ENCODE measurements around the gene PEX11B. TPM values are rescaled to one million over a fixed set of nuclear protein-coding genes. Genes with fewer than 3 reads are reported as not detected.

Gene PEX11B
- total and polyA plus RNA-seq, 2 of the 8 experiments (the other 6 are each of a cell fraction or from before 2014, with no cell fraction given): 9.1 to 15.1 TPM

GRCh38 chr1:145961109-145961424 is 42.5 kb upstream of the PEX11B start:
- Histone ChIP-seq H3K4me3 (ENCODE audit: extremely low read depth in 1 of 4, insufficient read depth in 2 of 4, low read depth in 3 of 4, low read length in 4 of 4) (peak overlapping the region; percentile 56 to 85 (median 82)), H3K27ac (ENCODE audit: low read depth, low read length) (no peak overlapping the region), H2BK12ac (ENCODE audit: low read depth, low read length) (peak overlapping the region; percentile 68; the same call in 1 of the 2 replicates), H3K27me3 (replicated peaks in 1 of 4; ENCODE audit: control insufficient read depth in 3 of 4, extremely low read depth in 1 of 4, insufficient read depth in 3 of 4, low read length in 3 of 4) (peaks cover 25 to 70% (median 63%) of the 10 kb centered on the region in 4 experiments), H3K36me3 (ENCODE audit: control insufficient read depth in 2 of 4, insufficient read depth in 4 of 4, low read length in 3 of 4) (no peaks in the 10 kb centered on the region), H3K9ac (replicated peaks in 1 of 4; ENCODE audit: extremely low read depth in 1 of 4, low read depth in 3 of 4, low read length in 3 of 4) (no peak overlapping the region), H4K20me1 (replicated peaks in 1 of 2; ENCODE audit: control insufficient read depth in 1 of 2, insufficient read depth in 2 of 2, low read length in 2 of 2) (peaks cover 0 to 2% of the 10 kb centered on the region in 2 experiments), H2AFZ (ENCODE audit: low read length) (peak overlapping the region; percentile 40; the same call in 1 of the 2 replicates), H3K9me3 (ENCODE audit: insufficient read depth in 2 of 2, low read depth in 1 of 2, low read length in 1 of 2) (no peaks in the 10 kb centered on the region), H4K91ac (replicated peaks; ENCODE audit: insufficient read length, low read length) (no peak overlapping the region), H2BK20ac (ENCODE audit: low read length) (no peak overlapping the region), H3K4me2 (ENCODE audit: insufficient read depth in 1 of 2, low read depth in 2 of 2, low read length in 2 of 2) (peak overlapping the region; percentile 93 to 98), H3K18ac (ENCODE audit: extremely low read depth, low read length) (no peak overlapping the region), H2BK15ac (ENCODE audit: low read length) (no peak overlapping the region), H3K56ac (replicated peaks; ENCODE audit: insufficient read length, low read depth, low read length) (no peak overlapping the region), H4K8ac (ENCODE audit: extremely low read depth, insufficient read depth, low read length) (no peak overlapping the region), H3K79me1 (ENCODE audit: low read depth, low read length) (no peaks in the 10 kb centered on the region), H4K5ac (ENCODE audit: insufficient read length, low read depth, low read length) (no peak overlapping the region), H2BK120ac (replicated peaks; ENCODE audit: low read depth, low read length) (no peak overlapping the region), H3K79me2 (ENCODE audit: control insufficient read depth in 1 of 2, insufficient read depth in 2 of 2, low read length in 2 of 2) (no peaks in the 10 kb centered on the region), H2BK5ac (ENCODE audit: low read depth, low read length) (no peak overlapping the region), H3K14ac (ENCODE audit: insufficient read length) (no peak overlapping the region), H3K4me1 (replicated peaks in 1 of 4; ENCODE audit: control insufficient read depth in 3 of 4, insufficient read depth in 4 of 4, low read length in 3 of 4) (peaks cover 0 to 20% (median 11%) of the 10 kb centered on the region in 4 experiments; a peak in 6 of 7 replicates), H3K23ac (ENCODE audit: insufficient read length) (no peak overlapping the region), H3K23me2 (ENCODE audit: low read depth, low read length) (peaks cover 25% of the 10 kb centered on the region), H2AK5ac (ENCODE audit: low read depth, low read length) (no peak overlapping the region), H3K4ac (replicated peaks; ENCODE audit: insufficient read length, low read depth, low read length) (no peak overlapping the region)
- DNase-seq (ENCODE audit: low read depth in 1 of 2, low spot score in 2 of 2) (peak in 1 of 2 experiments; percentile 66), FAIRE-seq (no peak)
- TF ChIP-seq KDM4A (IDR thresholded peaks at IDR 0.05; ENCODE audit: low read depth, low read length, severe bottlenecking) (no peak), NANOG (IDR thresholded peaks at IDR 0.05; ENCODE audit: insufficient read depth, low read depth, low read length, poor library complexity, severe bottlenecking) (no peak), RNF2 (IDR thresholded peaks at IDR 0.05; ENCODE audit: borderline replicate concordance, low read depth, low read length, missing control alignments, poor library complexity, severe bottlenecking) (peak; percentile 28), GABPA (IDR thresholded peaks at IDR 0.05; ENCODE audit: borderline replicate concordance, insufficient read depth, low read length) (no peak)
- CTCF ChIA-PET (ENCODE audit: partially characterized antibody): interaction anchor here (3.6 kb wide), 1 partner anchor 18 kb away, joined by 17 read pairs; no protein-coding TSS in a partner anchor
- WGBS, 2 experiments (ENCODE audit: extremely low coverage in 1 of 2, insufficient coverage in 1 of 2, insufficient read length in 1 of 2, insufficient replicate concordance in 2 of 2, low coverage in 1 of 2, low lambda C conversion rate in 2 of 2, missing lambda C conversion rate in 1 of 2): 1% methylated on average over 22 of the region's 22 CpGs; no CpG with 5 or more reads in 1 of the 2 experiments
- POLR2A ChIA-PET (ENCODE audit: partially characterized antibody): interaction anchor here (0.7 to 5.3 kb wide), 4 partner anchors 34 to 74 kb away, joined by 3 to 31 read pairs (median 5); partner anchors contain the start of genes RBM8A and TXNIP
